Kidney epithelial cell (primary cell): ENCODE results near the gene IGSF5. TPM values are rescaled to one million over a fixed set of nuclear protein-coding genes. Genes with fewer than 3 reads are reported as not detected.

Experiments
- DNase-seq: peaks from one replicate; pipeline ENCODE4 v3.0.0-alpha.2; 2010; ENCODE audit warnings: low read depth
- H3K27me3 ChIP-seq: 2 replicates; pipeline ENCODE4 v1.6.0; 2011; ENCODE audit warnings: low read length; ENCODE audit not compliant: control insufficient read depth, insufficient read depth
- H3K36me3 ChIP-seq: 2 replicates; pipeline ENCODE4 v1.5.1; 2011; ENCODE audit warnings: low read length; ENCODE audit not compliant: control insufficient read depth, insufficient read depth
- H3K4me3 ChIP-seq: 2 replicates; pipeline ENCODE4 v1.5.1; 2011; ENCODE audit warnings: low read depth, mild to moderate bottlenecking, control low read depth, low read length
- total RNA-seq: library from RNA; depleted of rRNA; stranded (reverse); fragments of >200 nt; gene quantifications from 2 replicates; pipeline ENCODE4 v1.2.3, GENCODE V29; 2015
- TF ChIP-seq, protein P1 (sequence below): IDR thresholded peaks from 2 replicates; pipeline ENCODE4 v1.5.1; 2011; ENCODE audit warnings: mild to moderate bottlenecking, moderate library complexity, low read length, control low read depth, inconsistent platforms; ENCODE audit not compliant: insufficient read depth, poor library complexity, severe bottlenecking

The IGSF5 gene
- total RNA-seq, 1 donor from 2014 or later: 0.17 TPM

DNA sequence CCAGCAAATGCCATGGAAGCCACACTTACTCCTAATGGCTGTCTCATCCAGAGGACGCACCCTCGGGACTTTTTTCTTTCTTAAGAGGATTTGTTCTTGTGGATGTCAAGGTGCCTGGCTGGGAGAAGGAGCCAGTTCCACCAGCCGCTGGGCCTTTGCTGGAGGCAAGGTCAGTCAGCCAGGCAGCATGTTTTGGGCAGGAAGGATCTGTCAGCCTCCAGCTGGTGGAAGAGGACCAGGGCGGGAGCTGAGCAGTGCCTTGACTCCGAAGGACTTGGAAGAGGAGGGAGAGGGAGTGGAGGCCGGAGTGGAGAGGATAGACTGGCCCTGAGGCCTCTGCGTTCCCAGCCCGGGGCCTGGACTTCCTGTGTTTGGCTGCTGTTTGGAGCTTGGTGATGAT lies 5.7 kb downstream of the IGSF5 start:
- DNase-seq: no peak
- Histone ChIP-seq H3K4me3 (no peak overlapping the region), H3K27me3 (no peaks in the 10 kb centered on the region)

DNA sequence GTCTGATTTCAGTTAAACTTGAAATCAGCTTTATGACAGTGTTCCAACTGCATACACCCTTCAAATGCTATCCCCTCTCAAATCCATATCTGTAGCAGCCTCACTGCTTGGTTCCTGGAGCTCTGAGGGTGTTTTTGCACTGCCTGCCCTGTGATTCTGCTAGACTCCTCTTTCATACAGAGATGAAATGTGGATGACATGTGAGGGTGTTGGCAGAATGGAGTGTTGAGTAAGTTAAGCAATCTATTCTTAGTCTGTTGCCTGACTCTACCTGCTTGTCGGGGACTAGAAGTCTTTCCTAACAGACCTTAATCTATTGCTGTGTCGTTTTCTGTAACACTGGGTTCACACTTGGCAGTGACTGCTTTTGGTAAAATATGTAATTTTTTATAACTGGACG lies 9.8 kb downstream of the IGSF5 start:
- TF ChIP-seq, protein P1, sequence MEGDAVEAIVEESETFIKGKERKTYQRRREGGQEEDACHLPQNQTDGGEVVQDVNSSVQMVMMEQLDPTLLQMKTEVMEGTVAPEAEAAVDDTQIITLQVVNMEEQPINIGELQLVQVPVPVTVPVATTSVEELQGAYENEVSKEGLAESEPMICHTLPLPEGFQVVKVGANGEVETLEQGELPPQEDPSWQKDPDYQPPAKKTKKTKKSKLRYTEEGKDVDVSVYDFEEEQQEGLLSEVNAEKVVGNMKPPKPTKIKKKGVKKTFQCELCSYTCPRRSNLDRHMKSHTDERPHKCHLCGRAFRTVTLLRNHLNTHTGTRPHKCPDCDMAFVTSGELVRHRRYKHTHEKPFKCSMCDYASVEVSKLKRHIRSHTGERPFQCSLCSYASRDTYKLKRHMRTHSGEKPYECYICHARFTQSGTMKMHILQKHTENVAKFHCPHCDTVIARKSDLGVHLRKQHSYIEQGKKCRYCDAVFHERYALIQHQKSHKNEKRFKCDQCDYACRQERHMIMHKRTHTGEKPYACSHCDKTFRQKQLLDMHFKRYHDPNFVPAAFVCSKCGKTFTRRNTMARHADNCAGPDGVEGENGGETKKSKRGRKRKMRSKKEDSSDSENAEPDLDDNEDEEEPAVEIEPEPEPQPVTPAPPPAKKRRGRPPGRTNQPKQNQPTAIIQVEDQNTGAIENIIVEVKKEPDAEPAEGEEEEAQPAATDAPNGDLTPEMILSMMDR: no peak
- H3K27me3 ChIP-seq: no peaks in the 10 kb centered on the region
- no peak overlapping the region for H3K4me3 ChIP-seq
- no peaks in the 10 kb centered on the region for H3K36me3 ChIP-seq
- DNase-seq: no peak

More for the DNA sequence above, 5.7 kb downstream of the IGSF5 start:
- TF ChIP-seq, protein P1: no peak
- H3K36me3 ChIP-seq: no peaks in the 10 kb centered on the region

DNA sequence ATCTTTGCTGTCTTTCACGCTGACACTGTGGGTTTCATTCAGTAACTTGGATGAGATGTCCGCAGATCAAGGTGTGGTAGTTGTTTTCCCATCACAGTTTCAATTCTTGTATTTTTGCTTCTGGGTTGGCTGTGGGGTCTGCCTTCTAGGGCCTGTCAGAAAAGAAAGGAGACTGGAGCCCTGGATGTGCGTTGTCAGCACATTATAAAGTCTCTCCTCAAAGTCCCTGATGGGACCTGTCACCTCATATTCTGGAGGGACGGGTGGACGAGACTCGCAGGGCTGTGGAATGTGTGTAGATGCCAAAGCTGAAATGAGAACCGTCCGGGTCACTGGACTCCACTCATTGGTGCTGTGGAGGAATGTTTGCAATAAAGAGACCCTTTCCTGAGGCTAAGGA lies 11.3 kb downstream of the IGSF5 start:
- TF ChIP-seq, protein P1: no peak
- H3K4me3 ChIP-seq: no peak overlapping the region
- no peak for DNase-seq
- no peaks in the 10 kb centered on the region for H3K36me3 ChIP-seq
- H3K27me3 ChIP-seq: no peaks in the 10 kb centered on the region

DNA sequence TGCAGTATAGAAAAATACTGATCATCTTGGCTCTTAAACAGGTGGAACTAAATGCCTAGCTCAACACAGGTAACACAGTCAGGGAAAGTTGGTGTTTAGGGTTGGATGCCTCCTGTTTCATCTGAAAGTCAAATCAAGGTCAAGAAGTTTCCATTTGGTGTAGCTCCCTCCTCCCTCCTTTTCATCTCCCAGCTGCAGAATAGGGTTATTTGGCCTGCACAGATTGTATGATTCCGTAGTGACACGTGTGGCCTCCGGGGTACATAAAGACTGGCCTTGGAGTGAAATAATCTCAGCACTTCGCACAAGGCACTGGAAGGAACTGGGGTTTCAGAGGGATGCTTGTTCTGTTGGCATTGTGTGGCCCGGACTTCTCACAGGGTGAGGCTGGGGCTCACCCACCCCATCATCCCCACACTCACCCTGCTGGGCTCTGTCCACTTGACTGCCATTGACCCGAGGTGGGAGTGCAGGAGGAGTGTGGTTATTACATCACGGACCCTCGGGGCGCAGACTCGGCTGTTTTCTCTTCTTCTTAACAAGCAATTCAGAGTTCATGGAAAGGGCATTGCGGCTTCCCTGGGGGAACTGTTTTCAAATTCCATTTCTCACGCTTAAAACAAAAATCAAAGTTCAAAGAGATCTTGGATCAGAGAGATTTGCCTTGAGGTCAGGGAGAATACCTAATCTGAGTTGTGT lies 18.4 kb downstream of the IGSF5 start:
- TF ChIP-seq, protein P1: no peak
- no peak for DNase-seq
- Histone ChIP-seq H3K36me3 (no peaks in the 10 kb centered on the region), H3K27me3 (no peaks in the 10 kb centered on the region), H3K4me3 (no peak overlapping the region)

DNA sequence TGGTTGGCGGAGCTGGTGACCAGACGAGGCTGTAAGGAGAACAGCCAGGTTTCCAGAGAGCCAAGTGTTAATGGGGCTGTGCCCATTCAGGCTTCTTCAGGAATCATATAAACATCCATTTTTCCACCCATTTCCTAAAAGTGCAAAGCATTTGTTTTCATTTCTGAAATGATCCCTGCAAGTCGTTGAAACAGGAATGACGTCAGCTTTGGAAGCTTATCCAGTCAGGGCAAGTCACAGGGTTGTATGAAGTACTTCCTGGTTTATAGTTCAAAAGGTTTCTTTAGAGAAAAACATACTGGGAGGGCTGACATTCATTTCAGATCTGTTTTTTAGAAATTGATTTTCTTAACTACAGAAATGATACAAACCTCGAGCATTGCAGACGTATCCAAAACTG lies 29.2 kb downstream of the IGSF5 start:
- Histone ChIP-seq H3K27me3 (no peaks in the 10 kb centered on the region), H3K36me3 (no peaks in the 10 kb centered on the region), H3K4me3 (no peak overlapping the region)
- TF ChIP-seq, protein P1: no peak
- DNase-seq: no peak

DNA sequence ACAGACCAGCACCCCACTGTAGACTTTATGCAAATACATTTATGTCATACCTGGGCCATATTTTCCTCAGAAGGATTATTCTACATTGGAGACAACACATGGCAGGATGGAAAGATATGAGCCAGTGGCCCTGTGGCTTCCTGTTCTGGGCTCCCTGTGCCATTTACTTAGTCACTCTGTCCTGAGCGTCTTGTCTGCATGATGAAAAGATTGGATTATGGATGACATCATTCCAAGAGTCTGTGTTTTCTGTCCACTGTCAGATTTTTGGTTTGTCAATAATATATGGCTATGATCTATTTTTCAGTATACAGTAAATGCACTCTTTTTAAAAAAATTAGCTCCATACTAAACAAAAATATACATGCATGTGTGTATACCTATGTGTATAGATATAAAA lies 30.8 kb downstream of the IGSF5 start:
- Histone ChIP-seq H3K4me3 (no peak overlapping the region), H3K36me3 (no peaks in the 10 kb centered on the region), H3K27me3 (no peaks in the 10 kb centered on the region)
- TF ChIP-seq, protein P1: no peak
- DNase-seq: no peak
